Osteocyte (in vitro differentiated cells): ENCODE results near the gene SERTAD2. TPM values are rescaled to one million over a fixed set of nuclear protein-coding genes. Genes with fewer than 3 reads are reported as not detected.

Experiments used
- DNase-seq: peaks from one replicate; pipeline ENCODE4 v3.0.0; 2021; ENCODE audit warnings: mixed read lengths; ENCODE audit not compliant: unreplicated experiment; ENCODE audit errors: extremely low spot score
- H3K27ac Mint-ChIP-seq: one replicate; pipeline ENCODE4 v1.8.0; 2021; ENCODE audit warnings: mild to moderate bottlenecking, mixed read lengths; ENCODE audit not compliant: unreplicated experiment
- H3K27me3 Mint-ChIP-seq: one replicate; pipeline ENCODE4 v1.8.0; 2021; ENCODE audit warnings: mixed read lengths; ENCODE audit not compliant: unreplicated experiment
- H3K36me3 Mint-ChIP-seq: one replicate; pipeline ENCODE4 v1.8.0; 2021; ENCODE audit warnings: mixed read lengths; ENCODE audit not compliant: unreplicated experiment
- H3K4me1 Mint-ChIP-seq: one replicate; pipeline ENCODE4 v1.8.0; 2021; ENCODE audit warnings: mixed read lengths; ENCODE audit not compliant: unreplicated experiment
- H3K4me3 Mint-ChIP-seq: one replicate; pipeline ENCODE4 v1.8.0; 2021; ENCODE audit warnings: mild to moderate bottlenecking, moderate library complexity, mixed read lengths; ENCODE audit not compliant: unreplicated experiment
- H3K9me3 Mint-ChIP-seq: one replicate; pipeline ENCODE4 v1.8.0; 2021; ENCODE audit warnings: mixed read lengths; ENCODE audit not compliant: unreplicated experiment
- CTCF ChIP-seq: fragments of 200-600 bp; sonication (generic); IDR thresholded peaks from 2 replicates; pipeline ENCODE4 v1.5.0; 2021; ENCODE audit warnings: antibody characterized with exemption, mild to moderate bottlenecking, moderate library complexity
- total RNA-seq: library from RNA; stranded (reverse); gene quantifications from 2 replicates; pipeline ENCODE4 v1.2.1, GENCODE V29; 2021

Gene SERTAD2
- total RNA-seq, 1 donor from 2014 or later: 17.4 TPM

DNA sequence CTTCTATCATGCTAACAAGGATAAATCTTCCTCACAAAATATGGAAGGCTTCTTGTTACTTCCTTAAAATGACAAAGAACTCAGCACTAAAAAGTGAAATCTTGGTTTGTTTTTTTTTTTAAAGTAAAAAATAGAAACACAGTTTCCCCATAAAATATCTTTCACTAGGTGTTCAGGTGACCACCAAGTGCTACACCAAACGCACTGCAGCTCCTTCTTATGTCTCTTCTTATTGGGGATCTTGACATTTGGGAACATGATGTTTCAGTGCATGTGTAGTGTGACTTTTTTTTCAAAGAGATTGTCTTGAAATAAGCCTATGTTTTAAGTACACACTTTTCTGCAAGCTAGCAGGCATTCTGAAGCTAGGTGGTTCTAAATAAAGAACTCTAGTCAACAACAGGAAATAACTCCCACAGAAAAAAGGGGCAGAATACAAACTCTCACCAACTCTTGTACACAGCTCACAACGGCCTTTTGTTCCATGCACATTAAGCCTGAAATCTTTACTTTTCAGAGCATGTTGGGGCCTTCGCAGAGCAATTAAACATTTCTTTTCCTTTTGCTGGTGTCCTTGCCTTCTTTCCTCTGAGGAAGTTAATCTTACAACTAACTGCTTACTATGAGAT, 13.2 kb upstream of the SERTAD2 start:
- no peak for DNase-seq
- H3K4me1 Mint-ChIP-seq: peaks cover 8% of the 10 kb centered on the region
- TF ChIP-seq CTCF: no peak
- no peaks in the 10 kb centered on the region for H3K36me3 Mint-ChIP-seq
- no peak overlapping the region for H3K27ac Mint-ChIP-seq
- H3K4me3 Mint-ChIP-seq: no peak overlapping the region
- H3K9me3 Mint-ChIP-seq: no peaks in the 10 kb centered on the region
- H3K27me3 Mint-ChIP-seq: no peaks in the 10 kb centered on the region

DNA sequence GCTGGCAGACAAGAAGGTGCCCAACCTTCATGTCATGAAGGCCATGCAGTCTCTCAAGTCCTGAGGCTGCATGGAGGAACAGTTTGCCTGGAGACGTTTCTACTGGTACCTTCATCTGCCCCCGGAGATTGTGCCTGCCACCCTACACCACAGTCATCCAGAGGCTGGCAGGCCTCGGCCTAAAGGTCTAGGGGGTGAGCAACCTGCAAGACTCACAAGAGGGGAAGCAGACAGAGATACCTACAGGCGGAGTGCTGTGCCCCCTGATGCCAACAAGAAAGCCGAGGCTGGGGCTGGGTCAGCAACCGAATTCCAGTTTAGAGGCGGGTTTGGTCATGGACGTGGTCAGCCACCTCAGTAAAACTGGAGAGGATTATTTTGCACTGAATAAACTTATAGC, 12.0 kb upstream of the SERTAD2 start:
- Mint-ChIP-seq H3K9me3 (no peaks in the 10 kb centered on the region), H3K4me3 (no peak overlapping the region), H3K27ac (no peak overlapping the region), H3K27me3 (no peaks in the 10 kb centered on the region), H3K36me3 (no peaks in the 10 kb centered on the region), H3K4me1 (peaks cover 13% of the 10 kb centered on the region)
- DNase-seq: no peak
- TF ChIP-seq CTCF: no peak

- Mint-ChIP-seq H3K27ac (no peak overlapping the region), H3K4me1 (peaks cover 13% of the 10 kb centered on the region), H3K36me3 (no peaks in the 10 kb centered on the region), H3K27me3 (no peaks in the 10 kb centered on the region), H3K9me3 (no peaks in the 10 kb centered on the region), H3K4me3 (no peak overlapping the region)
- TF ChIP-seq CTCF: no peak
- no peak for DNase-seq
Observed at GRCh38 chr2:64663402-64663801, 9.7 kb upstream of the SERTAD2 start.

GRCh38 chr2:64661741-64662169, 8.0 kb upstream of the SERTAD2 start:
- TF ChIP-seq CTCF: no peak
- H3K4me3 Mint-ChIP-seq: no peak overlapping the region
- H3K4me1 Mint-ChIP-seq: peaks cover 10% of the 10 kb centered on the region
- H3K27me3 Mint-ChIP-seq: no peaks in the 10 kb centered on the region
- no peak for DNase-seq
- H3K9me3 Mint-ChIP-seq: no peaks in the 10 kb centered on the region
- no peaks in the 10 kb centered on the region for H3K36me3 Mint-ChIP-seq
- peak overlapping the region; percentile 33 for H3K27ac Mint-ChIP-seq

GRCh38 chr2:64659252-64659651, 5.5 kb upstream of the SERTAD2 start:
- Mint-ChIP-seq H3K27ac (no peak overlapping the region), H3K9me3 (no peaks in the 10 kb centered on the region), H3K27me3 (no peaks in the 10 kb centered on the region), H3K4me1 (peaks cover 21% of the 10 kb centered on the region), H3K36me3 (no peaks in the 10 kb centered on the region), H3K4me3 (no peak overlapping the region)
- no peak for DNase-seq
- no peak for TF ChIP-seq CTCF
